ENCODE data around the gene SPATS2L.
A peak's percentile ranks its signal among the peaks of the same experiment; 100 is the strongest.

SPATS2L gene

GRCh38 chr2:200438251-200438650 is 131.8 kb downstream of the SPATS2L start:
- DNase-seq (ENCODE audit: low read depth in 4 of 4, low spot score in 1 of 4): no peak

- no peak for DNase-seq (ENCODE audit: low read depth in 4 of 4, low spot score in 1 of 4)
Observed at GRCh38 chr2:200438846-200439245, 132.4 kb downstream of the SPATS2L start.

GRCh38 chr2:200439981-200440380 is 133.5 kb downstream of the SPATS2L start:
- DNase-seq (ENCODE audit: low read depth in 4 of 4, low spot score in 1 of 4): no peak

- no peak for DNase-seq (ENCODE audit: low read depth in 4 of 4, low spot score in 1 of 4)
Observed at GRCh38 chr2:200442471-200442870, 136.0 kb downstream of the SPATS2L start.

- no peak for DNase-seq (ENCODE audit: low read depth in 4 of 4, low spot score in 1 of 4)
Observed at GRCh38 chr2:200443376-200443775, 136.9 kb downstream of the SPATS2L start.

- DNase-seq (ENCODE audit: low read depth in 4 of 4, low spot score in 1 of 4): no peak
Observed at GRCh38 chr2:200443916-200444315, 137.4 kb downstream of the SPATS2L start.

GRCh38 chr2:200444530-200444929 is 138.0 kb downstream of the SPATS2L start:
- DNase-seq (ENCODE audit: low read depth in 4 of 4, low spot score in 1 of 4): no peak

GRCh38 chr2:200445284-200445683 is 138.8 kb downstream of the SPATS2L start:
- DNase-seq (ENCODE audit: low read depth in 4 of 4, low spot score in 1 of 4): no peak

GRCh38 chr2:200446612-200447011 is 140.1 kb downstream of the SPATS2L start:
- no peak for DNase-seq (ENCODE audit: low read depth in 4 of 4, low spot score in 1 of 4)

- no peak for DNase-seq (ENCODE audit: low read depth in 4 of 4, low spot score in 1 of 4)
Observed at GRCh38 chr2:200447139-200447855, 140.8 kb downstream of the SPATS2L start.

- no peak for DNase-seq (ENCODE audit: low read depth in 4 of 4, low spot score in 1 of 4)
Observed at GRCh38 chr2:200448455-200448854, 142.0 kb downstream of the SPATS2L start.

- DNase-seq (ENCODE audit: low read depth in 4 of 4, low spot score in 1 of 4): no peak
Observed at GRCh38 chr2:200449149-200449548, 142.7 kb downstream of the SPATS2L start.

- no peak for DNase-seq (ENCODE audit: low read depth in 4 of 4, low spot score in 1 of 4)
Observed at GRCh38 chr2:200450288-200450687, 143.8 kb downstream of the SPATS2L start.

GRCh38 chr2:200451511-200451910 is 145.0 kb downstream of the SPATS2L start:
- DNase-seq (ENCODE audit: low read depth in 4 of 4, low spot score in 1 of 4): no peak

- no peak for DNase-seq (ENCODE audit: low read depth in 4 of 4, low spot score in 1 of 4)
Observed at GRCh38 chr2:200452377-200452776, 145.9 kb downstream of the SPATS2L start.

GRCh38 chr2:200453142-200453852 is 146.8 kb downstream of the SPATS2L start:
- no peak for DNase-seq (ENCODE audit: low read depth in 4 of 4, low spot score in 1 of 4)

- no peak for DNase-seq (ENCODE audit: low read depth in 4 of 4, low spot score in 1 of 4)
Observed at GRCh38 chr2:200453853-200454534, 147.5 kb downstream of the SPATS2L start.

GRCh38 chr2:200454927-200455801 is 148.7 kb downstream of the SPATS2L start:
- DNase-seq (ENCODE audit: low read depth in 4 of 4, low spot score in 1 of 4): no peak

- DNase-seq (ENCODE audit: low read depth in 4 of 4, low spot score in 1 of 4): peak in 1 of 4 experiments; percentile 20
Observed at GRCh38 chr2:200455958-200456421, 149.5 kb downstream of the SPATS2L start.

GRCh38 chr2:200456567-200456966 is 150.1 kb downstream of the SPATS2L start:
- no peak for DNase-seq (ENCODE audit: low read depth in 4 of 4, low spot score in 1 of 4)

GRCh38 chr2:200459101-200459500 is 152.6 kb downstream of the SPATS2L start:
- no peak for DNase-seq (ENCODE audit: low read depth in 4 of 4, low spot score in 1 of 4)
